HT-29 (cell line): ENCODE results near the gene ACAP3. TPM values are rescaled to one million over a fixed set of nuclear protein-coding genes. Genes with fewer than 3 reads are reported as not detected.
"Not testable (repeated sequence)": the region's sequence is repeated elsewhere in the genome, so short reads cannot be mapped to it uniquely, and the experiment has no call there.

Source experiments
- DNase-seq: peaks from one replicate; pipeline ENCODE4 v3.0.0-alpha.2; 2015; ENCODE audit warnings: low spot score
- total RNA-seq: library from RNA; depleted of rRNA; stranded (reverse); fragments of >200 nt; shearing (Covaris generic); gene quantifications from 2 replicates; pipeline ENCODE4 v1.2.3, GENCODE V29; 2014

Gene ACAP3
- total RNA-seq, 1 experiment from 2014 or later, result 104 TPM

GRCh38 chr1:1267488-1268283, 40.0 kb downstream of the ACAP3 start:
- no peak for DNase-seq

- DNase-seq, result no peak
Measured at GRCh38 chr1:1264868-1265272, 42.9 kb downstream of the ACAP3 start.

- no peak for DNase-seq
Measured at GRCh38 chr1:1264026-1264425, 43.7 kb downstream of the ACAP3 start.

GRCh38 chr1:1262758-1263157, 45.0 kb downstream of the ACAP3 start:
- DNase-seq, result no peak

- DNase-seq, result no peak
Measured at GRCh38 chr1:1262071-1262470, 45.7 kb downstream of the ACAP3 start.

DNA sequence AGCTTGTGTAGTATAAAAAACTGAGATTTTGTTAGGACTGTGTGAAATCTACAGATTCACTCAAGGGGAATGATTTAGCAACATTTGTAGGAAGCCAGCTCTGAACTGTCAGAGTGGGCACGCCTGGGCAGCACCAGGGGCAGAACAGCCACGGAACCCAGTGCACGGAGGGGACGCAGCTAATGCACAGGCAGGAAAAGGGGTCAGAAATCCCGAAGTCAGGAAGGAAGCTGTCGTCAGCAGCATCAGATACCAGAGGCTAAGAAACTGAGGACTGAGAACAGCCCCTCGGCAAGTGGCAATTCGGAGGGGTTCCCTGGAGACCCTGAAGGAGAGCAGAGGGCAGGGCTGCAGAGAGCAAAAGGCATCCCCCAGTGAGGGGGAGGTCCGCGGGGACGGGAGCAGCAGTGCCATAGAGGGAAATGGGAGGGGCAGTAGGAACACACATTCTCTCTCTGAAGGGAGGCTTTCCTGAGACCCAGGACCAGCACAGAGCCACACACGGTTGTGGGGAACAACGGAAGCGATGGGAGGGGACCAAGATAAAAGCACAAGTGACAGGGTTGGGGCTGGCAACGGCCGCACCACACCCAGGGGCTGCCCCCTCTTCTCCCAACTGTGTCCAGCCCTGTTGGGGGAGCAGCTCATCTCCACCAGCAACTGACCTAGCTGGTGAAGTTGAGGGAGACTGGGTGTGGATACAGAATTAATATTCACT, 46.7 kb downstream of the ACAP3 start:
- no peak for DNase-seq

GRCh38 chr1:1259951-1260600, 47.7 kb downstream of the ACAP3 start:
- no peak for DNase-seq

DNA sequence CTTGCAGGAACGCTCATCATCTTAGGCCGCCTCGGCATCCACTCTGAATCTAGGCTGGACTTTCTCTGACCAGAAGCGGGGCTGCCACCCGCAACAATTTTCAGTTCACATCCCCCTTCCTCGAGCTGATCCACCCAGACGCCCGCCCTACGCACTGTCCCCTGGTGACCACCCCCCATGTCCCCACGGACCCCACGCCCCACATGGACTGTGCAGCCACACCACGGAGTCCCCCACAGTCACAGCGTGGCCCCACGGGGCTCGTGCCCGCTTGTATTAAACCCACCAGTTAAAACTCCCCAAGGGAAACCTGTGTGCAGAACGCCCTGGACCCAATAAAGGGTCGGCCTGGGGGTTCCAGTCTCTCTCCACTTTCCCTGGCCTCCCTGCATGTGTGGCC, 48.2 kb downstream of the ACAP3 start:
- no peak for DNase-seq

DNA sequence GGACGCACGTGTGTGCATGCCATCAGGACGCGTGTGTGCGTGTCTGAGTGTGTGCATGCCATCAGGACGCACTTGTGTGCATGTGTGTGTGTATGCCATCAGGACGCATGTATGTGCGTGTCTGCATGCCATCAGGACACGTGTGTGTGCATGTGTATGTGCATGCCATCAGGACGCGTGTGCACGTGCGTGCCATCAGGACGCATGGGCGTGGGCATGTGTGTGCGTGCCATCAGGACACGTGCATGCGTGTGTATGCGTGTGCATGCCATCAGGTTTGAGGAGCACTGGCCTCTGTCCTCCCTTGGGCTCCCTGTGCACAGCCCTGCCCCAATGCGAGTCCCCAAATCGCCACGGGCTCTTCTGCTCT, 48.6 kb downstream of the ACAP3 start:
- no peak for DNase-seq

DNA sequence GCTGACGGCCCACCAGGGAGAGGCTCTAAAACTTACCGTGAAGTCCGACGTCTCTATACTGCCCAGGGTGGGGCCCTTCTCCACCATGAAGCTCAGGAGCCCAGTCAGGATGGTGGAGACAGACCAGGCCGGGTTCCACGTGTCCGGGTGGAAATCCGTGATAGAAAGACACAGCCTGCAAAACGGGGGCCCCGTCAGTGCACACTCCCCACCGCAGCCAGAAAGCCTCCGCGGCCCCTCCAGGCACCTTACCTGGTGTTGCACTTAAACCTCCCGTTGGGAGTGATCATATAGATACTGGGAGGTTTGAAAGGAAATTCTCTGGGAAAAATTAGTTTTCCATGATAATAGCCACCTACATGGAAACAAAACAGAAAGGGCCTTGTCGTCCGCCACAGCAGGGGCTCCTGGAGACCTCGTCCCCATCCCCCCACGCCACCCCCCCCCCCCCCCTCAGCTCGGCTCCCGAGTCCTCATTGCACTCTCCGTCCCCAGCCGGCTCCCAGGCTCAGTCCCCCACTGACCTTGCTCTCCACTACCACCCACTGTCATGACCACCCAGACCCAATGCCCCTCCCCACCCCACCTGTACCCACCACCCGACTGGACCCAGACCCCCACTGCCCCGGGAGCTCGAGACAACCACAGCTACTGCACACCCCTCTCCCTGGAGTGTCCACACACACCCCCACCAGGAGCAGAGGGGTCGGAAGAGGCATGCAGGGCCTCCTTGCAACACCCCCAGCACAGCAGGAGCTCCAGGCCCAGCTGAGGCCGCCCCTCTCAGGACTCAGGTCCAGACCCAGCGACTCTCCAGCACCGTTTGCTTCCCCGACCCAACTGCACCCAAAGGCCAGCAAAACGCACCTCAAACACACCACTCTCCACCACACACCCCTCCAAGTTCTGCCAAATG, 50.5 kb downstream of the ACAP3 start:
- DNase-seq, result no peak

GRCh38 chr1:1255611-1256010, 52.1 kb downstream of the ACAP3 start:
- DNase-seq, result no peak

- no peak for DNase-seq
Measured at GRCh38 chr1:1255078-1255477, 52.7 kb downstream of the ACAP3 start.

DNA sequence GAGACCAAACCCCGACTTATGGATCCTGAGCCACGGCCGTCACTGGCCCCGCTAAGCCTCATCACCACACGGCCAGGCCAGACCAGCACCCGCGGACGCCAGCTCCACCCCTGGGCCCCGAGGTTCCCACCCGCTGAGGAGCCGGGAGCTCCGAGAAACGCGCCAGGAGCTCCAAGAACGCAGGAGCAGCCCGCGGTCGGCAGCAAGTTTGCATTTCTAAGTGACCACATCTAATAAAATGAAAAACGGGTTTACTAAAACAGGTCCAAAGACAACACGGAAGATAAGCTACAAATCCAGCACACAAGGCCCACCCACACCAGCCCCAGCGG, 53.1 kb downstream of the ACAP3 start:
- no peak for DNase-seq

GRCh38 chr1:1253972-1254666, 53.6 kb downstream of the ACAP3 start:
- no peak for DNase-seq

DNA sequence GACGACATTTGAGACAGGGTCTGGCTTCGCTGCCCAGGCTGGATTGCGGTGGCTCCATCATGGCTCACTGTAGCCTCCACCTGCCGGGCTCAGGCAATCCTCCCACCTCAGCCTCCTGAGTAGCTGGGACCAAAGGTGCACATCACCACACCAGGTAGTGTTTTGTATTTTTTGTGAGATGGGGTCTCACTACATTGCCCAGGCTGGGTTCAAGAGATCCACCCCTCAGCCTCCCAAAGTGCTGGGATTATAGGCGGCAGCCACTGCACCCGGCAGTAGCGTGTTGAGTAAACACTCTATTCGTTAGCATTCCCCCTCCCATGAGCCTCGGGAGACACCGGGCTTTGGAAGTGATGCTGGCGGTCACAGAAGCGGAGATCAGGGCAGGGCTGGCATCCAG, 54.4 kb downstream of the ACAP3 start:
- no peak for DNase-seq

DNA sequence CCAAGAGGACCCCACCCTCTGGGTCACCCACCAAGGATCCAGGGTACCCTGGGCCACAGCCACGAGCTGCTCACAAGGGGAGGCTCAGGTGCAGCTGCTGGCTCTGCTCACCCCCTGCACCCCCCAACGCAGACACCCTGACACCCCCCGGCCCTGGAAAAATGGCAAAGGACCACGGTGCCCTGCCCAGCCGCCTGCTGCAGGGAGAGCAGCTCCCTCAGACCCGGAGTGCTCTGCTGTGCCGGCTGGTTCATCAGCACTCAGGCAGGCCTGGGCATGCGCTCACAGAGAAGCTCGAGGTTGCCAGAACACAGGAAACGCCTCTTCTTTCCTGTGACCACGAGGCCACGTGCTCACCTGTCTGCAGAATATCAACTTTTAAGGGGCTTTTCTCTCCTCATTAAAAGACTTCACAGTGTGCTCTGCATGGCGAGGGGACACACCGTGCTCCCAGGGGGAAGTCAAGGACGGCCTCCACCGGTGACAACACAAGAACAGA, 56.9 kb downstream of the ACAP3 start:
- no peak for DNase-seq

GRCh38 chr1:1248009-1248913, 59.5 kb downstream of the ACAP3 start:
- DNase-seq, result not testable (repeated sequence)

GRCh38 chr1:1247341-1247913, 60.3 kb downstream of the ACAP3 start:
- no peak for DNase-seq

DNA sequence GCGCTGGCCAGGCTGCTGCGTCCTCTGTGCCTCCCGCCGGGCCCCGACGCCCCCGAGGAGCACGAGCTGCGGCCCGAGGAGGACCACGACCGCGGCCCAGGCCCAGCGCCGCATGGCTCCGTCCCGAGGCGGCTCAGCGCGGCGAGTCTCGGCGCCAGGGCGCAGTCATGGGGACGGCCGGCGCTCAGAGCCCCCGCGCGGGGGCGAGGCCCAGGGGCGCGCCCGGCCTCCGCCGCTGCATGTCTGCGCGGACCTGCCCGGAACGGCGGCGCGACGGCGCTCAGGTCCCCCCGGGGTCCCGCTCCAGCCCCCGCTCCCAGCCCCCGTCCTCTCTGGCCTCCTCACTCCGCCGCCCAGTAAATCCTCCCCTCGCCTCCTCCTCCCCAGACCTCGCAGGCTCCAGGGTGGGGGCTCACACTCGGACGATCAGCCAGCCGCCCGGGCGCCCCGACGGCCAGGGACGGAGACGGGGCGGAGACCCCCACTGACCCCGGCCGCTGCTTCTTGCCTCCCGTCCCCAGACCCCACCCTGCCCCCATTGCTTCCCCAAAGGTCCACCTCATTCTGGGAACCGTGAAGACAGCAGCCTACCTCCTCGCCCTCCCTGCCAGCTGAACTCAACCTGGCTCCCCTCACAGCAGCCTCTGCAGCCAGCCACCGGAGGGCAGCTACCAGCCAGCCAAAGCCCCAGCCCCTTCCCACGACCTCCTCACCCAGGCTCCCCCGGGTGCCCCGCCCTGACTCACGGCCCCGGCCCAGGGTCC, 61.0 kb downstream of the ACAP3 start, which contains the start of gene C1QTNF12:
Gene C1QTNF12 (minus strand): TSS at position 146 of the 764 bp plus-strand sequence. CDS start 32 bp downstream, at position 114.
- no peak for DNase-seq
